Mammary epithelial cell (primary cell): Measurements from ENCODE around the gene MAD1L1.

Experiments used
- EZH2 ChIP-seq: IDR thresholded peaks from 2 replicates; pipeline ENCODE4 v1.6.1; 2012; ENCODE audit warnings: low read length, inconsistent platforms, borderline replicate concordance
- TF ChIP-seq, protein P1 (sequence below), 2 donors: IDR thresholded peaks in 1 of 2; conservative IDR thresholded peaks in 1 of 2; 2 replicates each; pipeline ENCODE4 v1.5.1; 2011 to 2012; ENCODE audit warnings: inconsistent platforms in 2 of 2, low read length in 2 of 2, mild to moderate bottlenecking in 2 of 2, control low read depth in 1 of 2, low read depth in 1 of 2; ENCODE audit not compliant: insufficient read depth in 1 of 2; ENCODE audit errors: extremely low read depth in 1 of 2

DNA sequence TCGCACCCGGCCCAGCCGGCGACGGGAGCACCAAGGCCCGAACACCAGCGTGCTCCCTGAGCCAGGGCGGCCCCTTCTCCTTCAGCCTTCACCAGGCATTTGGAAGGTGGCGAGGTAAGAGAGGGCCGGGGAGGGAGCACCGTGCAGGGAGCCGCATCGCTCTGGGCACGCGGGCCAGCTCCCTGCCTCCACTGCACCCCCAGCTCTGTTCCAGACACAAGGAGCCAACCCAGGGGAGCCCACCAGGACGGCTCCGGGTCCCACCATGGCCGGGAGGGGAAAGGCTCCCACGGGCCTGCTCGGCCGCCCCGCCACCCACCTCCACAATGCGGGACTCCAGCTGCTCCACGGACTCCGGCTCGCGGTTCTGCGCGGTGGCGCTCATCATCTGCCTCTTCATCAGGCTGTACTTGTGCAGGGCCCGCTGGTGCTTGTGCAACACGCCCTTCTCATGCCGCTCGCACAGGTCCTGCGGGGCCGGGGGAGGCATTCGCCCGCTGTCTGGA, 24.4 kb upstream of the MAD1L1 start:
- no peak for TF ChIP-seq EZH2
- TF ChIP-seq, protein P1, sequence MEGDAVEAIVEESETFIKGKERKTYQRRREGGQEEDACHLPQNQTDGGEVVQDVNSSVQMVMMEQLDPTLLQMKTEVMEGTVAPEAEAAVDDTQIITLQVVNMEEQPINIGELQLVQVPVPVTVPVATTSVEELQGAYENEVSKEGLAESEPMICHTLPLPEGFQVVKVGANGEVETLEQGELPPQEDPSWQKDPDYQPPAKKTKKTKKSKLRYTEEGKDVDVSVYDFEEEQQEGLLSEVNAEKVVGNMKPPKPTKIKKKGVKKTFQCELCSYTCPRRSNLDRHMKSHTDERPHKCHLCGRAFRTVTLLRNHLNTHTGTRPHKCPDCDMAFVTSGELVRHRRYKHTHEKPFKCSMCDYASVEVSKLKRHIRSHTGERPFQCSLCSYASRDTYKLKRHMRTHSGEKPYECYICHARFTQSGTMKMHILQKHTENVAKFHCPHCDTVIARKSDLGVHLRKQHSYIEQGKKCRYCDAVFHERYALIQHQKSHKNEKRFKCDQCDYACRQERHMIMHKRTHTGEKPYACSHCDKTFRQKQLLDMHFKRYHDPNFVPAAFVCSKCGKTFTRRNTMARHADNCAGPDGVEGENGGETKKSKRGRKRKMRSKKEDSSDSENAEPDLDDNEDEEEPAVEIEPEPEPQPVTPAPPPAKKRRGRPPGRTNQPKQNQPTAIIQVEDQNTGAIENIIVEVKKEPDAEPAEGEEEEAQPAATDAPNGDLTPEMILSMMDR (conservative IDR thresholded peaks at IDR 0.05 in 1 of 2, IDR thresholded peaks at IDR 0.05 in 1 of 2; ENCODE audit: extremely low read depth in 1 of 2, insufficient read depth in 1 of 2, low read depth in 1 of 2, low read length in 2 of 2), result no peak
